HG03103 (cell line): Measurements from ENCODE around the gene CASD1.

Experiments used
- ATAC-seq: cut with Tn5 transposase; IDR thresholded peaks from one replicate; pipeline ENCODE4 v1.9.1; 2021; ENCODE audit warnings: low read depth; ENCODE audit not compliant: unreplicated experiment

The CASD1 gene

DNA sequence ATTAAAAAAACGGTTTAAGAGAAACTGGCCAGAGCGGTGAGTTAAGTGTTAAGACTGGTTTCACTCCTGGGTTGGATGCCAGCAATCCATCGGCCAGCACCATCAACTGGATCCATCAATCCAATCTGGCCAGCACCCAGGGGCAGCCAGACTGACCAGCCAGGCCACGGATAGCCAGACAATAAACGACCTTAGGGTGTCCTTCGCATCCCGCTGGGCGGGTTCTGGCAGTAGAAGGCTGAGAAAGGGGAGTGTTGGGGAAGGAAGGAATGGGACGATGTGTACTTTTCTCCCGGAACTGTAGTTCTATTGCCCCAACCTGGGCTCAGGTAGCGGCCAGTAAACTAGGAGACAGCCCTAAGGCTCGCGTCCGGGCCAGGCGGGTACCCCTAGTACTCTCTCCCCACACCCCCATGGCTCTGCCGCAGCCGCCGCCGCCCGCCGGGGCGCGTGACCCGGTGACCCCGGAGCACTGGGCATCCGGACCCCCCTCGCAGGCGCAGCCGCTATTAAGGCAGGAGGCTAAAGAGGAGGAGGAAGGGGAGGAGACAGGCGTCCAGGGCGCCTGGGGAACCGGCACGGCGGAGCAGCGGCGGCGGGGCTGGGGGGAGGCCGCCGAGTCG lies at the start of gene CASD1:
CASD1 (plus strand) TSS at position 546 of the 623 bp plus-strand sequence. CDS start 276 bp downstream, outside the sequence.
- peak; percentile 57 for ATAC-seq

DNA sequence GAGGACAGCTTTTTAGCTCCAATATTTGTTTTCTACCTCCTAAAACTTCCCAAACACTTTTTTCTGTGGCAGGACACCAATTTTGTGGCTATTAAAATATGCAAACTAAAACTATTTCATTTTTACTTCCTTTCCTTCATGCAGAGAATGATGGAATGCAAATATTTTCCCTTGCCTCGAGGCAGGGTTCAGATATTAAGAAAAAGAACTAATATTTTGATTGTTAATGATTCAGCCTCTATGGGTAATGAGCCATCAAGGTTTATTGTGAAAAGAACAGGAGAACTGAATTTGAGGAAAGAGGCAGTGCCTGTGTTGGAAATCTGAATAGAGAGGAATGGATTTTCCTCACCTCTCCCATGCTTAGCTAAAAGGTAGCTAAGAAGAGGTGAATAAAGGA lies 43.1 kb upstream of the CASD1 start:
- no peak for ATAC-seq

DNA sequence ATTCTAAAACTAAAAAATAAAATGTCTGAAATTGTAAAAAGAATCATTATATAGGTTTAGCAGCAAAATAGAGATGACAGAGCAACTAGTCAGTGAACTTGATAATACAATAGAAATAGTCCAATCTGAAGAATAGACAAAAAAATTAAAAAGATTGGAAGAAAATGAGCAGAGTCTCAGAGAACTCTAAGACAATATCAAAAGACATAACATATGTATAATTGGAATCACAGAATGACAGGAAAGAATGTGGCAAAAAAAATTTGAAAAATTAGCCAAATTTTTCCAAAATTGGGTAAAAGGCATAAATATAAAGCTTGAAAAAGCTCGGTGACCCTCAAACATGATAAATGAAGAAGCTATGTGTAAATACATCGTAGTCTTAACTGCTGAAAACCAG lies 38.0 kb upstream of the CASD1 start:
- no peak for ATAC-seq

DNA sequence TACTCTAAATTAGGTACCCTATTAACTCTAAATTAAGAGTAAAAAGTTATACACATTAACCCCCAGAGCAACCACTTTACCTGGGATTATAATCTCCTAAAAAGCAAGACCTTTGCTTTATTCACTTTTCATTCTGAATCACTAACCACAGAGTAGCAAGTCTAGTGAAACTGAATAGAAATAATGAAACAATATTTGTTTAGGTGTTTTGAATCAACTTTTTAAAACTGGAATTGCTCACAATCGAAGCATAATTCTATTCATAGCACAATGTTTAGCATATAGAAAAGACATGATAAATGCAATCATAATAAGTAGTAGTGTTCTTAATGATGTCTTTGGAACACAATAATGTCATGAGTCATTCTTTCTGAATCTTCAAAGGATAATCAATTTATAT lies 37.0 kb upstream of the CASD1 start:
- no peak for ATAC-seq

DNA sequence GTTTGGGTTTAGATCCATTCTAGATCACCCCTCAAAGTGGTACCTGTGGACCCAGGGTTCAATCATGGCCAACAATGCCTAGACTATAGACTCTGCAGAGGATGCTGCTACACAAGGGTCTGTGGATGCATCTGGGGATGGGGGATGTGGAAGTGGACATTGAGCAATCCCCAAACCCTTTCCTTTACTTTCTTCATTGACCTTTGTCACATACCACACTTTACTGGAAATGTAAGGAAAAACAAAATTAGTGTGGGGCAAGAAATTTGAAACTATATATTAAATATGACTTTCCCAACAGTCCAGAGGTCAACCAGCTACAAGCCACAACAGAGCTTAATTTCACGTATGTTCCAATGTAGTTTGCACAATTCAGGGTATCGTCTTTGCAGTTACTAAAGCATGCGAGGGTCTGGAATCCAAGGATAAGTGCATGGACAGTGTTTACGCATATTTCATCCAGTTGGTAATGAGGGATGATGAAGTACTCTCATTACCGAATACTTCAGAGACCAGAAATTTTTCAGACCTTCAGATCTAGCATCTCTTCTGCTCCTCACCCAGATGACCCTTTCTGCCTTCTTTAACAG lies 33.3 kb upstream of the CASD1 start:
- no peak for ATAC-seq

DNA sequence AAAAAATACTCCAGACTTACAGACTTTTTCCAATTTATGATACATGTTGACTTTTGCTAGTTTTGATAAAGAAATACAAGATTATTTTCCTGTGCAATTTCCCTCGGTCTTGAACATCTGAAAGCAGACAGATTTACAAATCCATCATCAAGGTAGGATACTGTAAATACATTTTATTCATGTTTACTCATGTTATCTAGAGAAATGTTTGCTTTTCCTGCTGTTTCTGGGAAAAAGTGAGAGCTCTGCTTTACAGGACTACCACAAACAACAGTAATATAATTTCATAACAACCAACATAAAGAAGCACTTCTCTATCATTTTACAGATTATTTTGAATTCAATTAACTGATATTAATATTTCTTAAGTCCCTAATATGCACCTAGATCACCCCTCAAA lies 31.7 kb upstream of the CASD1 start:
- ATAC-seq, result no peak

DNA sequence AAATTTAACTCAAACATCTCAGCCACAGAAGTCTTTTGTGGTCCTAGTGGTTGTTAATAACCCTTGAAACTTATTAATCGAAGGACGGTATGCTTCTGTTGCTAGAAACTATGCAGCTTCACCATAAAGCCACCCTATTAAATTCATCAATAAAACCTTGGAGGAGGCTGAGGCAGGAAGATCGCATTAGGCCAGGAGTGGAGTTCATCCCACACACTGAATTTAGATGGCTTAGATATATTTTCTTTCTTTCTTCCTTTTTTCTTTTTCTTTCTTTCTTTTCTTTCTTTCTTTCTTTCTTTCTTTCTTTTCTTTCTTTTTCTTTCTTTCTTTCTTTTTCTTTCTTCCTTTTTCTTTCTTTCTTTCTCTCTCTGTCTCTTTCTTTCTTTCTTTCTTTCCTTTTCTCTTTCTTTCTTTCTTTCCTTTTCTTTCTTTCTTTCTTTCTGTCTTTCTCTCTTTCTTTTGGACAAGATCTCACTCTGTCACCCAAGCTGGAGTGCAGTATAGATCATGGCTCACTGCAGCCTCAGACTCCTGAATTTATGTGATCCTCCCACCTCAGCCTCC lies 30.9 kb upstream of the CASD1 start:
- no peak for ATAC-seq

DNA sequence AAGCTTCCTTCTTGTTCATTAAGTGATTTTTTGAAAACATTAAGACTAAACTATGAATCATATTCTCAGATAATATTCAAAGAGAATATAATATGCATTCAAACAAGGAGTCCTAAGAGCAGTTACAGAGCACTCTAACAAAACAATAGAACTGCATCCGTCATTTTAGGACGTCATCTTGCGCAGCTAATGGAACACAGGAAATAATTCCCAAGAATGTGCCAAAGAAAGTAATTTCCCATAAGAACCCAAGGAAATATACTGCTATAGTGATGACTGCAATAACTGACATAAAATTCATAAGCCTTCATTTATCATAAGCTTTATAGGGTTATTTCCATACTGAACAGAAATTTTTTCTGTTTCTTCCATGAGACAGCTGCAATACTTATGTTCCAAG lies 28.3 kb upstream of the CASD1 start:
- no peak for ATAC-seq

DNA sequence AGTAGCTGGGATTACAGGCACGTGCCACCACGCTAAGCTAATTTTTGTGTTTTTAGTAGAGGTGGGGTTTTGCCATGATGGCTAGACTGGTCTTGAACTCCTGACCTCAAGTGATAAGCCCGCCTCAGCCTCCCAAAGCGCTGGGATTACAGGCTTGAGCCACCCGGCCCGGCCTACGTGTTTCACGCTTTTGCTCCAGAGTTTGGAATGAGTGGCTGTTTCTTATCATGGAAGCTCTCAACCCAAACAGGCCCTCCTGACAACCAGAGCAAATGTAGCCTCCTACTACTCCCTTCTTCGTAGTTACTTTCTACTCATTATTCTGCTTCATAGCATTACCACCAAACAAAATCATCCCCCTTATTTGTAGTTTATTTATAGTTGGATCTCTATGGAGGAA lies 26.8 kb upstream of the CASD1 start:
- ATAC-seq, result no peak

DNA sequence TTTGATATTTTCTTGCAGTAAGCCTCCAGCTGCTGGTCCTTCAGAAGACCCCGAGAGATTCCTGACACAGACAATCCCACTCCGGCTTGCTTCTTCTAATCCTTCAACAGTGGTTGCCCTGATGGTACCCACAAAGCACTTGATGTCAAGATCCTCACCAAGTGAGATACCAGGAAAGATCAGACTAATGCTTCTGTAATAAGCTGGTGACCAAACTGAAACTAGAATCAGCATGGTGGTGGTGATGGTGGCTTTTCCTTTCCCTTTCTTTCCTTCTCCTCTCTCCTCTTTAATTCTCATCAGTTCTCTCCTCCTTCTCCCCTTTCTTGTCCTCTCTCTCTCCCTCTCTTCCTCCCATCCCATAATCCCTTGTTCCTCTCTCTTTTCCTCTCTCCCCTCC lies 25.8 kb upstream of the CASD1 start:
- ATAC-seq, result no peak

DNA sequence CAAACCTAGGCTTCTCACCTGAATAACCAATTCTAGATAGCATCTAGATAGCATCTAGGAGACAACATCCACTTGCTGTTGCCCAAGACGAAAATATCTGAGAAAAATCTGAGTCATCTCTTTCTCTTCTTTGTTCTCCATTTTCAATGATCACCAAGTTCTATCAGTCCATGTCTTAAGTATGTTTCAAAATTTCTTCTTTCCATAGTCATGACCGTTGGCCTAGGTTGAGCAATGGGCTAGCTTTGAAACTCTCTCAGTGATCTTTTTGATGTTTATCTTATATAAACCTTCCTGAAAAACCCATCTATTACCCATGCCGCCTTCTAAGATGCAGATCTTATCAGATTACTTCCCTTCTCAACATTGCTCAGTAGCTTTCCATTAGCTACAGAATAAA lies 23.4 kb upstream of the CASD1 start:
- no peak for ATAC-seq

DNA sequence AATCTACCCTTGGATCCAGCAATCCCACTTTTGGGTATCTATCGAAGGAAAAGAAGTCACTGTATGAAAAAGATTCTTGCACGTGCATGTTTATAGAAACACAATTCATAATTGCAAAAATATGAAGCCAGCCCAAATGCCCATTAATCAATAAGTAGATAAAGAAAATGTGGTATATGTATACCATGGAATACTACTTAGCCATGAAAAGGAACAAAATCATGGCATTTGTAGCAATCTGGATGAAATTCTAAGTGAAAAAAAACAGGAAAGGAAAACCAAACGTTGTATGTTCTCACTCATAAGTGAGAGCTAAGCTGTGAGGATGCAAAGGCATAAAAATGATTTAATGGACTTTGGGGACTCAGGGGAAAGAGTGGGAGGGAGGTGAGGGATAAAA lies 18.2 kb upstream of the CASD1 start:
- no peak for ATAC-seq

DNA sequence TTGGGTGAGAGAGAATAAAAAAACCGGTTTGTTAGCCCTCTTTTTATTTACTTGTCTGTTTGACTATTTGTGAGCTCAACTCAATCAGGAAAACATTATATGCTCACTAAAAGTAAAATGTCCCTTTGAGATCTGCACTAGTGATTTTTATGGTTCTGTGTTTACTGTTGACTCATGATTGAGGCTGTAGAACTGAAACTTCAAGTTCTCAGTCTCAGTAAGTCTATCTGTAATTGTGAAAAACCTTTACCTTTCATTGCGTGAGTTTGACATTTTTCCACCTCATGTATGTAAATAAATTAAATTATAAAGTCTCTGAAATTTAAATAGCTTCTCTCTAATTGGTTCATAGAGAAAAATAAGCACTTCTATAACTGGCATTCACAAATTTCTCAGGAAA lies 17.0 kb upstream of the CASD1 start:
- ATAC-seq, result peak; percentile 98

DNA sequence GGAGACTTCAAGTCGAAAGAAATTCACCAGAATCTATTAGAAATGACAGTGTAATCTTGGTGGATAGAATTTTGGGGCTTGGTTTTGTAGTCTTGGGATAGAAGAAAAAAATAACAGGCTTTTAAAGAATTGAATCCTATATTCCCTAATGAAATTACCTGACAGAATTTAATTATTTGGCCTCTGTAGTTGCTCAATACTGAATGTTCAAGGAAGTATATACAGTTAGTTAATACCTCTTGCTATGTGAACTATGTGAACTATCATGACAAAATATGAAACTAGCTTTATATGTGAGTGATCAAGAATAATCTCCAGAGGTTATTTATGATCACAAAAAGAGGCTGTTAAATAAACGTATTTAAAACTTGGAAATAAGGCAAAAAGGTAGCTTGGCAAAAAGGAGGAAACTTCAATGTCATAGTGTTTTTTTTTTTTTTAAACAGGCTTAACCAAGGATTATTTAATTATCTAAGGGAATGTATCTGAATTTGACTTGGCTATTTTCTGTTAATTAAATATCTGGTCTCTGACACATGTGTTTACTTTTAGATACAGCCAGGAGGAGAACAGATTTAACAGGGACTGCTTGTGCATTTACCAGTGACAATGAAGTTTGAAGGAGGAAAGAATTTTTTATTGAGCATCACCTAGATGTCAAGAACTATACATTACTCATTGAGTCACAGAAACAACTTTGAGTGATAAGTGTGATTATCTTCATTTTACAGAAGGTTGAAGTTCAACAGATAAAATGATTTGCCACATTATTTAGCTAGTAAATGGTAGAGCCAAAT lies 11.5 kb upstream of the CASD1 start:
- ATAC-seq, result no peak

DNA sequence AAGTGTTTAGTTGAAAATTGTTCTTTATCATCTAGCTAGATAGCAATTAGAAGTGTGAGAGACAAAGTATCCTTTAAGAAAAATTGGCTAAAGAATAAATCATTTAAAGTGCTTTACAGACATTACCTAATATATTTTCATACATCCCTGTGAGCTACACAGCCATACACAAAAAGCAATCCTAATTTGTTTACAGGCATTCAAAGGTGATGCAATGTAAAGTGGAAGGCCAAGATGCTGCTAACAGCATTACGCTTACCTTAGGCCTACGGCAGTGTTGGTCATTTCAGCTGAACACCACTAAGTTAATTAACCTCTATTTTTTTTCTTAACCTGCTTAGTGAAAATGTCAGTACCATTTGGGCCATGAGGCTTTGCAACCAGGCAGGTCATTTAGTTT lies 10.7 kb upstream of the CASD1 start:
- ATAC-seq, result no peak

DNA sequence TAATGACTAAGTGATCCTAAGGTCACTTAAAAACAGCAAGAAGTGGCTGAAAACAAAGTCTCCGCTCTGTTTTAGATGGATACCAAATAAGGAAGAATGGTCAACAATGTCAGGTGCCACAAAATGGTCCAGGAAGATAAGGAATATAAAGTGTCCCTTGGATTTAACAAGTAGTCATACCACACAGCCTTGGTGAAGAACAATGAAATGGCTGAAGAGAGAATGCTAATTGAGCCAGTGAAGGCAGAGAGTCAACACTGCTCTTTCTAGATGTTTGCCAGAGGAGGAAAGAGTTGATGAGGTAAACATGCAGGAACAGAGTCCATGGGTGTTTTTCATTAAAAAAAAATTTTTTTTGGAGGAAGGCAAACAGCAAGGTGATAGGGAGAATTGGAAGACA lies 2.1 kb upstream of the CASD1 start:
- ATAC-seq, result no peak

DNA sequence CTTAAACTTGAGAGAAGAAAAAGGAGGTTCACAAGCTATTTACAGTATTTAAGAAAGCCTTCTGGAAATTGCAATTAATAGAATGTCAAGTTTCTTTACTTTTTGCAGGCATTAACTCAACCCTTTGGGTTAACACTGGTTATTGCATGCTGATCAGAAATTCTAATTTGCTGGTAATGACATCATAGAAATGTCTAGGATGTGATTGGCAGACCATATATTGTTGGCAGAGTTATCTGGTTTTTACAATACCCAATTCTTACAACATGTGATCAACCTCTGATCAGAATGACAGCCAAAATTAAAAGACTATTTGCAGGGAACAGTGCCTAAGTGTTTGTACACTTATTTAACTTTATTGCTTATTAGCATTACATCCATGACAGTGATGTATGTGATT lies 1.6 kb upstream of the CASD1 start:
- ATAC-seq, result no peak

DNA sequence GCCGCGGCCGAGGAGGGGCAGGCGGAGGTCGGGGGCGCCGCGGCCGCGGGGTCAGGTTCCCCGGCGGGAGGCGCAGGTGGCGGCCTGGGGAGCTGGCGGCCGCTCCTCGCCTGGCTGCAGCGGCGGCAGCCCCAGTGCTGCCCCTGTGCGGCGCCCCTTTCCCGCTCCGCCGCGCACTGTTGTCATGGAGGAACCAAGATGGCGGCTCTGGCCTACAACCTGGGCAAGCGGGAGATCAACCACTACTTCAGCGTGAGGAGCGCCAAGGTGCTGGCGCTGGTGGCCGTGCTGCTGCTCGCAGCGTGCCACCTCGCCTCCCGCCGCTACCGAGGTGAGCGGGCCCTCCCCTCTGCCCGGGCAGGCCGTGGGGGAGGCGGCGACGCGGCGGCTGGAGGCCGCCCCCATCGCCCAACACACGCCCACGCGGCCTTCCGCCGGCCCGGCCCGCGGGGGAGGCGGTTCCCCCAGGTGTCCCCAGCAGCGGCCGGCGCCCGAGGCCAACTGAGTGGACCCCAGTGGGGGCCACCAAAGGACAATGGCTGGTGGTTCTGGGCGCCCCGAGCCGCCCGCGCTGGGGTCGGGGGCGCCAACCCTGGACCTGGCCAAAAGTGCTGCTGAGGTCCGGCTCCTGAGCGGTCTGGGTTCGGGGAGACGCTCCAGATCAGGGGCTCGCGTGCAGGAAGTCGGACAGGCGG lies 425 bp downstream of the CASD1 start:
- ATAC-seq, result peak; percentile 71

DNA sequence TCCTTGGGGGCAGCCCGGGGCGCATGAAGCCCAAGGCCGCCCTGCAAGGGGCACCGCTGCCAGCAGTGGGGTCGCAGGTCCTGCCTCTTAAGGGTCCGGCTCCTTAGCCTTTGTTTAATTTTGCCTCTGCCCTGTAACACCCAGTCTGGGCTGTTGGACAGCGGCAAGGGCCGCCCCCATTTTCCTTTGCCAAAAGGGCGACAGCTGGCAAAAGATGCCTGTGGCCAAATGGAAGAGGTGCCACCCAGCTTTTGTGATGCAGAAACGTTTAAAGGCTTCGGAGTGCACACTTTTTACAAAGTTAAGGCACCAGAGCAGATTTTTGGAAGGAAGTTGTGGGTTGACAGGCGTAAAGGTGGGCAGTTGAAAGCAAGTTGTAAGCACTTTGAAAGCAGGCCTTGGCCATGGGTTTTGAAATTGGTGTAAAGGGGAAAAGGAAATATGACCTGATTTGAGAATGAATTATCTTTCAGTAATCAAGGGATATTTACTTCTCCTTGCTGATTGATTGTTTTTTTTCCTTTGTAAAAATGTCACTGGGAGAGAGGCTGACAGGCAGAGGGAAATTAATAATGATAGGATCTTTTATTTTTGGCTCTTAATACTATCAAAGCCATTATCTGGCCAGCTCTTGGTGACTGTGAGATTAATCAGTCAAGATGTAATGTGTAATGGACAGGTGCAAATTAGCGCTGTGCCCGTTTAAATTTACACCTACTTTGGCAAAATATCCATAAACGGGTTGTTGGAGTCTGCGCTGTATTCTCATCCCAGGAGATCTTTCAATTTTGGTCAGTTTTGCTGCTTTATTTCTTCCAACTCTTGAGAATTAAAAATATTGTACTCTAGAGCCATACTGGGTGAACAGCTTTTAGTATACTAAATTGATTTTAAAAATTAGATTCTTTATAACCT lies 1.2 kb downstream of the CASD1 start:
- ATAC-seq, result peak; percentile 18

DNA sequence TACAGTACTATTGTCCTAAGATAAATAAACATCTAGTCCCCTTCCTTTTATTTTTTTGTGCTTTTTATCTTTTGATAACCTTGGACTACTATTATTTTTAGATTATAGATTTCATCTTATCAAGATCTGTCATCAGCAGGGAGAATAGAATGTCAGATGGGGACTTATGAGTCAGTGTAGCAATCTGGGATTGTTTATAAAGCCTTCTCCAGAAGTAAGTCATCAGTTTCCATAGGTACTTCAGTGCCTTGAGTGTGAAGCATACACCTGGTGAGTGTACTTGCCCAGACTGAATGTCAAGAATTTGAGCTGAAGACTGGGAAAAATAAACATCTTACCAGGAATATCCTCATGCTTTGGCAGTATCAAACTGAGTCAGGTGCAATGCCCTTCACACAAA lies 2.1 kb downstream of the CASD1 start:
- ATAC-seq, result no peak
